ENCODE data around the gene INO80.
"Not testable (repeated sequence)": the region's sequence is repeated elsewhere in the genome, so short reads cannot be mapped to it uniquely, and the experiment has no call there.

INO80 gene

GRCh38 chr15:40963201-40963600, 152.9 kb downstream of the INO80 start:
- no peak overlapping the region for H2BK120ac ChIP-seq (ENCODE audit: low read depth, low read length)
- H4K91ac ChIP-seq (ENCODE audit: low read length) = no peak overlapping the region
- no peak overlapping the region for H3K4me3 ChIP-seq (ENCODE audit: insufficient read depth in 1 of 2, low read depth in 1 of 2, low read length in 2 of 2)
- H3K4me2 ChIP-seq (ENCODE audit: low read length, poor library complexity, severe bottlenecking) = no peak overlapping the region
- H3K27me3 ChIP-seq (ENCODE audit: control insufficient read depth in 1 of 2, insufficient read depth in 1 of 2, low read length in 2 of 2) = peaks cover 0 to 25% of the 10 kb centered on the region in 2 experiments
- 89% methylated on average over 12 of the region's 12 CpGs for WGBS
- H3K27ac ChIP-seq (ENCODE audit: low read length, poor library complexity, severe bottlenecking) = no peak overlapping the region
- peaks cover 6% of the 10 kb centered on the region for H3K4me1 ChIP-seq (ENCODE audit: control insufficient read depth, insufficient read depth, low read depth, low read length)
- no peak for DNase-seq
- H2BK12ac ChIP-seq (ENCODE audit: low read length in 2 of 2) = no peak overlapping the region
- H3K18ac ChIP-seq (ENCODE audit: low read depth in 1 of 2, low read length in 2 of 2) = no peak overlapping the region
- H3K9ac ChIP-seq (ENCODE audit: low read length) = no peak overlapping the region
- no peak overlapping the region for H2AFZ ChIP-seq (ENCODE audit: low read depth, low read length)
- no peak overlapping the region for H2BK5ac ChIP-seq (ENCODE audit: low read depth, low read length, poor library complexity, severe bottlenecking)
- no peak overlapping the region for H2BK15ac ChIP-seq (ENCODE audit: low read depth, poor library complexity, severe bottlenecking)
- H3K36me3 ChIP-seq (ENCODE audit: control insufficient read depth in 1 of 2, insufficient read depth in 2 of 2, low read depth in 1 of 2, low read length in 2 of 2) = no peaks in the 10 kb centered on the region
- H3K23ac ChIP-seq (ENCODE audit: low read length in 2 of 2) = no peak overlapping the region
- H3K79me1 ChIP-seq (replicated peaks; ENCODE audit: low read length, poor library complexity, severe bottlenecking) = no peaks in the 10 kb centered on the region
- no peak overlapping the region for H2AK5ac ChIP-seq (ENCODE audit: low read length, severe bottlenecking)
- H4K8ac ChIP-seq (ENCODE audit: low read length) = no peak overlapping the region
- H3K9me3 ChIP-seq (ENCODE audit: control insufficient read depth, low read length) = no peaks in the 10 kb centered on the region
- H3K14ac ChIP-seq (ENCODE audit: low read length in 2 of 2) = no peak overlapping the region
- no peak overlapping the region for H3K4ac ChIP-seq (ENCODE audit: low read depth in 1 of 2, low read length in 2 of 2)

GRCh38 chr15:40962317-40962716, 153.8 kb downstream of the INO80 start:
- H3K9ac ChIP-seq (ENCODE audit: low read length); H2AK5ac ChIP-seq (ENCODE audit: low read length, severe bottlenecking); H2BK12ac ChIP-seq (ENCODE audit: low read length in 2 of 2); H3K79me1 ChIP-seq (replicated peaks; ENCODE audit: low read length, poor library complexity, severe bottlenecking); H2BK120ac ChIP-seq (ENCODE audit: low read depth, low read length); H3K18ac ChIP-seq (ENCODE audit: low read depth in 1 of 2, low read length in 2 of 2); H3K36me3 ChIP-seq (ENCODE audit: control insufficient read depth in 1 of 2, insufficient read depth in 2 of 2, low read depth in 1 of 2, low read length in 2 of 2); H3K4me3 ChIP-seq (ENCODE audit: insufficient read depth in 1 of 2, low read depth in 1 of 2, low read length in 2 of 2); H3K23ac ChIP-seq (ENCODE audit: low read length in 2 of 2); H3K4me2 ChIP-seq (ENCODE audit: low read length, poor library complexity, severe bottlenecking); H3K27ac ChIP-seq (ENCODE audit: low read length, poor library complexity, severe bottlenecking); H3K14ac ChIP-seq (ENCODE audit: low read length in 2 of 2); H4K8ac ChIP-seq (ENCODE audit: low read length); DNase-seq; H3K9me3 ChIP-seq (ENCODE audit: control insufficient read depth, low read length); H2BK5ac ChIP-seq (ENCODE audit: low read depth, low read length, poor library complexity, severe bottlenecking); H4K91ac ChIP-seq (ENCODE audit: low read length); H3K4me1 ChIP-seq (ENCODE audit: control insufficient read depth, insufficient read depth, low read depth, low read length); H2AFZ ChIP-seq (ENCODE audit: low read depth, low read length); H2BK15ac ChIP-seq (ENCODE audit: low read depth, poor library complexity, severe bottlenecking); H3K4ac ChIP-seq (ENCODE audit: low read depth in 1 of 2, low read length in 2 of 2): not testable (repeated sequence)
- H3K27me3 ChIP-seq (ENCODE audit: control insufficient read depth in 1 of 2, insufficient read depth in 1 of 2, low read length in 2 of 2) = peaks cover 0 to 25% of the 10 kb centered on the region in 2 experiments
- 98% methylated on average over 14 of the region's 14 CpGs for WGBS

GRCh38 chr15:40961740-40962139, 154.3 kb downstream of the INO80 start:
- not testable (repeated sequence) for H3K18ac ChIP-seq (ENCODE audit: low read depth in 1 of 2, low read length in 2 of 2); H4K8ac ChIP-seq (ENCODE audit: low read length); H4K91ac ChIP-seq (ENCODE audit: low read length); H2AK5ac ChIP-seq (ENCODE audit: low read length, severe bottlenecking); H2BK120ac ChIP-seq (ENCODE audit: low read depth, low read length); H3K4me2 ChIP-seq (ENCODE audit: low read length, poor library complexity, severe bottlenecking); H2BK15ac ChIP-seq (ENCODE audit: low read depth, poor library complexity, severe bottlenecking); H3K23ac ChIP-seq (ENCODE audit: low read length in 2 of 2); H2BK5ac ChIP-seq (ENCODE audit: low read depth, low read length, poor library complexity, severe bottlenecking); DNase-seq; H3K27ac ChIP-seq (ENCODE audit: low read length, poor library complexity, severe bottlenecking); H3K9ac ChIP-seq (ENCODE audit: low read length); H3K79me1 ChIP-seq (replicated peaks; ENCODE audit: low read length, poor library complexity, severe bottlenecking); H3K14ac ChIP-seq (ENCODE audit: low read length in 2 of 2); H2BK12ac ChIP-seq (ENCODE audit: low read length in 2 of 2); H3K9me3 ChIP-seq (ENCODE audit: control insufficient read depth, low read length); H3K36me3 ChIP-seq (ENCODE audit: control insufficient read depth in 1 of 2, insufficient read depth in 2 of 2, low read depth in 1 of 2, low read length in 2 of 2); H3K4me3 ChIP-seq (ENCODE audit: insufficient read depth in 1 of 2, low read depth in 1 of 2, low read length in 2 of 2); H3K4ac ChIP-seq (ENCODE audit: low read depth in 1 of 2, low read length in 2 of 2); H2AFZ ChIP-seq (ENCODE audit: low read depth, low read length)
- Histone ChIP-seq H3K4me1 (ENCODE audit: control insufficient read depth, insufficient read depth, low read depth, low read length) (peaks cover 11% of the 10 kb centered on the region), H3K27me3 (ENCODE audit: control insufficient read depth in 1 of 2, insufficient read depth in 1 of 2, low read length in 2 of 2) (peaks cover 0 to 25% of the 10 kb centered on the region in 2 experiments)
- 96% methylated on average over 24 of the region's 25 CpGs for WGBS

GRCh38 chr15:40960925-40961324, 155.2 kb downstream of the INO80 start:
- no peak overlapping the region for H3K27ac ChIP-seq (ENCODE audit: low read length, poor library complexity, severe bottlenecking)
- no peak overlapping the region for H2BK12ac ChIP-seq (ENCODE audit: low read length in 2 of 2)
- no peak overlapping the region for H2BK120ac ChIP-seq (ENCODE audit: low read depth, low read length)
- H2AK5ac ChIP-seq (ENCODE audit: low read length, severe bottlenecking) = no peak overlapping the region
- peaks cover 0 to 25% of the 10 kb centered on the region in 2 experiments for H3K27me3 ChIP-seq (ENCODE audit: control insufficient read depth in 1 of 2, insufficient read depth in 1 of 2, low read length in 2 of 2)
- no peak overlapping the region for H2BK15ac ChIP-seq (ENCODE audit: low read depth, poor library complexity, severe bottlenecking)
- H3K4ac ChIP-seq (ENCODE audit: low read depth in 1 of 2, low read length in 2 of 2) = no peak overlapping the region
- H3K9ac ChIP-seq (ENCODE audit: low read length) = no peak overlapping the region
- 86% methylated on average over 11 of the region's 11 CpGs for WGBS
- no peak overlapping the region for H3K4me2 ChIP-seq (ENCODE audit: low read length, poor library complexity, severe bottlenecking)
- no peak overlapping the region for H4K91ac ChIP-seq (ENCODE audit: low read length)
- H3K4me1 ChIP-seq (ENCODE audit: control insufficient read depth, insufficient read depth, low read depth, low read length) = peaks cover 15% of the 10 kb centered on the region
- no peak for DNase-seq
- H3K36me3 ChIP-seq (ENCODE audit: control insufficient read depth in 1 of 2, insufficient read depth in 2 of 2, low read depth in 1 of 2, low read length in 2 of 2) = peaks cover 0 to 13% of the 10 kb centered on the region in 2 experiments
- H4K8ac ChIP-seq (ENCODE audit: low read length) = no peak overlapping the region
- no peak overlapping the region for H2AFZ ChIP-seq (ENCODE audit: low read depth, low read length)
- no peak overlapping the region for H3K23ac ChIP-seq (ENCODE audit: low read length in 2 of 2)
- no peak overlapping the region for H2BK5ac ChIP-seq (ENCODE audit: low read depth, low read length, poor library complexity, severe bottlenecking)
- H3K9me3 ChIP-seq (ENCODE audit: control insufficient read depth, low read length) = no peaks in the 10 kb centered on the region
- no peak overlapping the region for H3K18ac ChIP-seq (ENCODE audit: low read depth in 1 of 2, low read length in 2 of 2)
- no peak overlapping the region for H3K4me3 ChIP-seq (ENCODE audit: insufficient read depth in 1 of 2, low read depth in 1 of 2, low read length in 2 of 2)
- H3K14ac ChIP-seq (ENCODE audit: low read length in 2 of 2) = no peak overlapping the region
- no peaks in the 10 kb centered on the region for H3K79me1 ChIP-seq (replicated peaks; ENCODE audit: low read length, poor library complexity, severe bottlenecking)
